ENCODE measurements around the gene WDR88.

The WDR88 gene

GRCh38 chr19:33132021-33132420 is at the start of gene WDR88:
WDR88 (plus strand) TSS chr19:33132114; CDS start chr19:33132170, 56 bp downstream.
- no peaks in the 10 kb centered on the region for H3K9me3 ChIP-seq (ENCODE audit: severe bottlenecking)
- no peaks in the 10 kb centered on the region for H3K27me3 ChIP-seq (ENCODE audit: insufficient read depth, low read depth, severe bottlenecking)
- TF ChIP-seq CTCF (IDR thresholded peaks at IDR 0.05; ENCODE audit: low read depth, low read length): no peak
- H3K27ac ChIP-seq: no peak within 1 kb of the TSS
- no peak for DNase-seq
- H3K4me3 ChIP-seq (ENCODE audit: low read depth, low read length): no peak within 1 kb of the TSS
- peaks cover 11% of the 10 kb centered on the region for H3K36me3 ChIP-seq

GRCh38 chr19:33085570-33086128 is 46.3 kb upstream of the WDR88 start:
- Histone ChIP-seq H3K27me3 (ENCODE audit: insufficient read depth, low read depth, severe bottlenecking) (no peaks in the 10 kb centered on the region), H3K36me3 (peaks cover 20% of the 10 kb centered on the region), H3K4me3 (ENCODE audit: low read depth, low read length) (no peak overlapping the region), H3K27ac (no peak overlapping the region), H3K9me3 (ENCODE audit: severe bottlenecking) (no peaks in the 10 kb centered on the region)
- no peak for DNase-seq
- no peak for TF ChIP-seq CTCF (IDR thresholded peaks at IDR 0.05; ENCODE audit: low read depth, low read length)

GRCh38 chr19:33086955-33087354 is 45.0 kb upstream of the WDR88 start:
- no peak for DNase-seq
- Histone ChIP-seq H3K4me3 (ENCODE audit: low read depth, low read length) (no peak overlapping the region), H3K36me3 (peaks cover 25% of the 10 kb centered on the region), H3K27me3 (ENCODE audit: insufficient read depth, low read depth, severe bottlenecking) (no peaks in the 10 kb centered on the region), H3K9me3 (ENCODE audit: severe bottlenecking) (no peaks in the 10 kb centered on the region), H3K27ac (no peak overlapping the region)
- no peak for TF ChIP-seq CTCF (IDR thresholded peaks at IDR 0.05; ENCODE audit: low read depth, low read length)

- Histone ChIP-seq H3K4me3 (ENCODE audit: low read depth, low read length) (no peak overlapping the region), H3K36me3 (peaks cover 39% of the 10 kb centered on the region), H3K9me3 (ENCODE audit: severe bottlenecking) (no peaks in the 10 kb centered on the region), H3K27ac (no peak overlapping the region), H3K27me3 (ENCODE audit: insufficient read depth, low read depth, severe bottlenecking) (no peaks in the 10 kb centered on the region)
- DNase-seq: no peak
- no peak for TF ChIP-seq CTCF (IDR thresholded peaks at IDR 0.05; ENCODE audit: low read depth, low read length)
Observed at GRCh38 chr19:33089010-33089409, 42.9 kb upstream of the WDR88 start.

- Histone ChIP-seq H3K27ac (no peak overlapping the region), H3K27me3 (ENCODE audit: insufficient read depth, low read depth, severe bottlenecking) (no peaks in the 10 kb centered on the region), H3K9me3 (ENCODE audit: severe bottlenecking) (no peaks in the 10 kb centered on the region), H3K36me3 (peaks cover 44% of the 10 kb centered on the region), H3K4me3 (ENCODE audit: low read depth, low read length) (no peak overlapping the region)
- no peak for TF ChIP-seq CTCF (IDR thresholded peaks at IDR 0.05; ENCODE audit: low read depth, low read length)
- DNase-seq: no peak
Observed at GRCh38 chr19:33090179-33090578, 41.7 kb upstream of the WDR88 start.
